Mesodermal cell (in vitro differentiated cells): ENCODE results near the gene TAF12.
"Not testable (repeated sequence)": the region's sequence is repeated elsewhere in the genome, so short reads cannot be mapped to it uniquely, and the experiment has no call there.

Experiments used
- H3K27ac ChIP-seq: 2 replicates; pipeline ENCODE4 v1.7.0; 2013; ENCODE audit warnings: mild to moderate bottlenecking, low read depth, low read length, moderate library complexity; ENCODE audit not compliant: severe bottlenecking
- H3K36me3 ChIP-seq: 2 replicates; pipeline ENCODE4 v1.7.1; 2013; ENCODE audit warnings: mild to moderate bottlenecking, low read length, moderate library complexity; ENCODE audit not compliant: control insufficient read depth, insufficient read depth
- H3K4me1 ChIP-seq: one replicate; pipeline ENCODE4 v1.7.1; 2013; ENCODE audit warnings: mild to moderate bottlenecking, low read length; ENCODE audit not compliant: insufficient read depth, control insufficient read depth, poor library complexity, severe bottlenecking
- H3K4me3 ChIP-seq: 2 replicates; pipeline ENCODE4 v1.7.0; 2013; ENCODE audit warnings: low read length, control low read depth, mild to moderate bottlenecking; ENCODE audit not compliant: insufficient read depth, poor library complexity, severe bottlenecking; ENCODE audit errors: extremely low read depth
- H3K9me3 ChIP-seq: 2 replicates; pipeline ENCODE4 v1.7.1; 2013; ENCODE audit warnings: mild to moderate bottlenecking, low read length, moderate library complexity; ENCODE audit not compliant: control insufficient read depth
- WGBS, 2 experiments: methylation state at CpG; one replicate each; pipeline ENCODE4 v1.1.5; 2013; ENCODE audit warnings: missing lambda C conversion rate in 2 of 2; ENCODE audit not compliant: insufficient coverage in 2 of 2; 5-methylcytosine and 5-hydroxymethylcytosine counted together

TAF12 gene

GRCh38 chr1:28596276-28596675 is 46.6 kb downstream of the TAF12 start:
- H3K27ac ChIP-seq, H3K9me3 ChIP-seq, H3K4me1 ChIP-seq, H3K36me3 ChIP-seq, H3K4me3 ChIP-seq: not testable (repeated sequence)
- 90 to 100% methylated on average over 5 to 6 of the region's 11 CpGs for WGBS, 2 experiments

- no peaks in the 10 kb centered on the region for H3K36me3 ChIP-seq
- WGBS, 2 experiments: 88% methylated on average over 7 to 8 of the region's 10 CpGs
Observed at GRCh38 chr1:28595412-28596191, 47.3 kb downstream of the TAF12 start.

GRCh38 chr1:28594686-28595411 is 48.0 kb downstream of the TAF12 start:
- H3K4me3 ChIP-seq, H3K4me1 ChIP-seq, H3K9me3 ChIP-seq, H3K27ac ChIP-seq, H3K36me3 ChIP-seq: not testable (repeated sequence)
- 59 to 77% methylated on average over 4 to 5 of the region's 7 CpGs for WGBS, 2 experiments

More at GRCh38 chr1:28595412-28596191, 47.3 kb downstream of the TAF12 start:
- Histone ChIP-seq H3K4me1 (peaks cover 6% of the 10 kb centered on the region), H3K4me3 (no peak overlapping the region), H3K9me3 (no peaks in the 10 kb centered on the region), H3K27ac (no peak overlapping the region)

GRCh38 chr1:28593988-28594356 is 48.9 kb downstream of the TAF12 start:
- not testable (repeated sequence) for H3K9me3 ChIP-seq, H3K4me1 ChIP-seq, H3K4me3 ChIP-seq, H3K36me3 ChIP-seq, H3K27ac ChIP-seq
- WGBS, 2 experiments: 82 to 95% methylated on average over 2 to 3 of the region's 3 CpGs

GRCh38 chr1:28592321-28593071 is 50.4 kb downstream of the TAF12 start:
- Histone ChIP-seq H3K36me3 (no peaks in the 10 kb centered on the region), H3K27ac (no peak overlapping the region), H3K9me3 (no peaks in the 10 kb centered on the region), H3K4me1 (peaks cover 3% of the 10 kb centered on the region), H3K4me3 (peak overlapping the region; percentile 40)
- WGBS, 2 experiments: 6 to 8% methylated on average over 49 to 62 of the region's 81 CpGs

GRCh38 chr1:28591708-28592320 is 51.1 kb downstream of the TAF12 start, which contains the start of gene RAB42:
RAB42 (plus strand) TSS chr1:28592265; CDS start chr1:28592512, 247 bp downstream.
- whole genome bisulfite sequencing, 2 experiments: 72 to 79% methylated on average over 4 to 5 of the region's 13 CpGs
- no peak within 1 kb of the TSS for H3K27ac ChIP-seq

GRCh38 chr1:28586585-28587391 is 56.1 kb downstream of the TAF12 start:
- 96 to 98% methylated on average over 10 to 14 of the region's 19 CpGs for WGBS, 2 experiments
- not testable (repeated sequence) for H3K27ac ChIP-seq, H3K36me3 ChIP-seq, H3K4me3 ChIP-seq, H3K4me1 ChIP-seq, H3K9me3 ChIP-seq

More at GRCh38 chr1:28591708-28592320, 51.1 kb downstream of the TAF12 start, which contains the start of gene RAB42:
- H3K36me3 ChIP-seq: no peaks in the 10 kb centered on the region
- peak within 1 kb of the TSS; percentile 40 for H3K4me3 ChIP-seq
- H3K9me3 ChIP-seq: no peaks in the 10 kb centered on the region
- H3K4me1 ChIP-seq: peaks cover 3% of the 10 kb centered on the region

GRCh38 chr1:28582248-28582615 is 60.6 kb downstream of the TAF12 start:
- Histone ChIP-seq H3K9me3 (no peaks in the 10 kb centered on the region), H3K4me1 (peaks cover 10% of the 10 kb centered on the region), H3K36me3 (peaks cover 37% of the 10 kb centered on the region), H3K27ac (peak overlapping the region; percentile 29), H3K4me3 (peak overlapping the region; percentile 95)
- 35 to 54% methylated on average over 5 to 7 of the region's 10 CpGs for WGBS, 2 experiments

GRCh38 chr1:28581531-28582247 is 61.2 kb downstream of the TAF12 start:
- WGBS, 2 experiments: 1% methylated on average over 56 to 72 of the region's 75 CpGs
- peak overlapping the region; percentile 50 for H3K27ac ChIP-seq

More at GRCh38 chr1:28581531-28582247, 61.2 kb downstream of the TAF12 start:
- no peaks in the 10 kb centered on the region for H3K9me3 ChIP-seq
- peak overlapping the region; percentile 95 for H3K4me3 ChIP-seq
- peaks cover 10% of the 10 kb centered on the region for H3K4me1 ChIP-seq
- H3K36me3 ChIP-seq: peaks cover 43% of the 10 kb centered on the region
